K562 (cell line): ENCODE data around the gene STXBP4. TPM values are rescaled to one million over a fixed set of nuclear protein-coding genes. Genes with fewer than 3 reads are reported as not detected.

Experiments used
- ATF3 ChIP-seq, 2 experiments: fragments of 450-650 bp in 1 of 2; sonication (generic) in 1 of 2; formaldehyde crosslinking in 1 of 2; IDR thresholded peaks in 1 of 2; conservative IDR thresholded peaks in 1 of 2; 2 replicates each; pipeline versions ENCODE4 v1.6.1 to v1.8.1; 2016 to 2023; ENCODE audit warnings: mild to moderate bottlenecking in 2 of 2, moderate library complexity in 2 of 2, inconsistent platforms in 1 of 2, missing genetic modification reagents in 1 of 2
- NFIC ChIP-seq: fragments of 450-650 bp; IDR thresholded peaks from 2 replicates; pipeline ENCODE4 v1.6.1; 2017; ENCODE audit warnings: mild to moderate bottlenecking, inconsistent platforms
- ZNF280B ChIP-seq: fragments of 250-450 bp; sonication (Bioruptor Pico); IDR thresholded peaks from 2 replicates; pipeline ENCODE4 v1.5.1; 2021; ENCODE audit warnings: mild to moderate bottlenecking
- polyA plus RNA-seq, 8 experiments: library from polyadenylated mRNA; depleted of rRNA in 4 of 8; stranded (reverse) in 5 of 8; unstranded in 3 of 8; fragments of >200 nt; fragmentation: Nextera tagmentation in 2 of 8; fragmentation: Illumina TruSeq in 1 of 8; extraction: Ambion mirVana in 2 of 8; extraction: Trizol in 1 of 8; gene quantifications; 2 replicates each; pipeline versions ENCODE4 v1.2.1 to v1.2.3, GENCODE V29; 2011 to 2014; ENCODE audit warnings: inconsistent platforms in 1 of 8, missing spikeins in 1 of 8
- total RNA-seq, 7 experiments: library from RNA; depleted of rRNA in 6 of 7; stranded (reverse); fragments of >200 nt in 6 of 7; fragmentation: Illumina TruSeq in 2 of 7; extraction: Trizol in 2 of 7; gene quantifications; 2 replicates each; pipeline versions ENCODE4 v1.2.1 to v1.2.3, GENCODE V29; 2011 to 2021; ENCODE audit warnings: low replicate concordance in 1 of 7
- TF ChIP-seq, protein P1 (sequence below): fragments of 200-800 bp; sonication (Bioruptor generic); IDR thresholded peaks from 2 replicates; pipeline ENCODE4 v1.6.1; 2016; ENCODE audit warnings: missing genetic modification characterization, missing compliant biosample characterization

Gene STXBP4
- total and polyA plus RNA-seq, 9 of the 15 experiments (the other 6 are each of a cell fraction or from before 2014, with no cell fraction given), result 11.6 to 23.2 (median 18.5) TPM

GRCh38 chr17:55144518-55144917 is 176.0 kb downstream of the STXBP4 start (continued):
- TF ChIP-seq NFIC, result no peak
- TF ChIP-seq ZNF280B (CRISPR knock-in tag), result no peak
- TF ChIP-seq, protein P1, sequence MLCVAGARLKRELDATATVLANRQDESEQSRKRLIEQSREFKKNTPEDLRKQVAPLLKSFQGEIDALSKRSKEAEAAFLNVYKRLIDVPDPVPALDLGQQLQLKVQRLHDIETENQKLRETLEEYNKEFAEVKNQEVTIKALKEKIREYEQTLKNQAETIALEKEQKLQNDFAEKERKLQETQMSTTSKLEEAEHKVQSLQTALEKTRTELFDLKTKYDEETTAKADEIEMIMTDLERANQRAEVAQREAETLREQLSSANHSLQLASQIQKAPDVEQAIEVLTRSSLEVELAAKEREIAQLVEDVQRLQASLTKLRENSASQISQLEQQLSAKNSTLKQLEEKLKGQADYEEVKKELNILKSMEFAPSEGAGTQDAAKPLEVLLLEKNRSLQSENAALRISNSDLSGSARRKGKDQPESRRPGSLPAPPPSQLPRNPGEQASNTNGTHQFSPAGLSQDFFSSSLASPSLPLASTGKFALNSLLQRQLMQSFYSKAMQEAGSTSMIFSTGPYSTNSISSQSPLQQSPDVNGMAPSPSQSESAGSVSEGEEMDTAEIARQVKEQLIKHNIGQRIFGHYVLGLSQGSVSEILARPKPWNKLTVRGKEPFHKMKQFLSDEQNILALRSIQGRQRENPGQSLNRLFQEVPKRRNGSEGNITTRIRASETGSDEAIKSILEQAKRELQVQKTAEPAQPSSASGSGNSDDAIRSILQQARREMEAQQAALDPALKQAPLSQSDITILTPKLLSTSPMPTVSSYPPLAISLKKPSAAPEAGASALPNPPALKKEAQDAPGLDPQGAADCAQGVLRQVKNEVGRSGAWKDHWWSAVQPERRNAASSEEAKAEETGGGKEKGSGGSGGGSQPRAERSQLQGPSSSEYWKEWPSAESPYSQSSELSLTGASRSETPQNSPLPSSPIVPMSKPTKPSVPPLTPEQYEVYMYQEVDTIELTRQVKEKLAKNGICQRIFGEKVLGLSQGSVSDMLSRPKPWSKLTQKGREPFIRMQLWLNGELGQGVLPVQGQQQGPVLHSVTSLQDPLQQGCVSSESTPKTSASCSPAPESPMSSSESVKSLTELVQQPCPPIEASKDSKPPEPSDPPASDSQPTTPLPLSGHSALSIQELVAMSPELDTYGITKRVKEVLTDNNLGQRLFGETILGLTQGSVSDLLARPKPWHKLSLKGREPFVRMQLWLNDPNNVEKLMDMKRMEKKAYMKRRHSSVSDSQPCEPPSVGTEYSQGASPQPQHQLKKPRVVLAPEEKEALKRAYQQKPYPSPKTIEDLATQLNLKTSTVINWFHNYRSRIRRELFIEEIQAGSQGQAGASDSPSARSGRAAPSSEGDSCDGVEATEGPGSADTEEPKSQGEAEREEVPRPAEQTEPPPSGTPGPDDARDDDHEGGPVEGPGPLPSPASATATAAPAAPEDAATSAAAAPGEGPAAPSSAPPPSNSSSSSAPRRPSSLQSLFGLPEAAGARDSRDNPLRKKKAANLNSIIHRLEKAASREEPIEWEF (CRISPR knock-in tag), result no peak
- no peak for TF ChIP-seq ATF3 (IDR thresholded peaks at IDR 0.05)
- TF ChIP-seq ATF3 (CRISPR knock-in tag; conservative IDR thresholded peaks at IDR 0.05), result no peak
